ENCODE results near the gene NOC4L. TPM values are rescaled to one million over a fixed set of nuclear protein-coding genes. Genes with fewer than 3 reads are reported as not detected.
"Not testable (repeated sequence)": the region's sequence is repeated elsewhere in the genome, so short reads cannot be mapped to it uniquely, and the experiment has no call there.

Gene NOC4L
- total RNA-seq, 2 experiments from 2014 or later = 54.2 to 59.2 TPM

GRCh38 chr12:132185705-132186104 lies 41.4 kb downstream of the NOC4L start:
- Mint-ChIP-seq H3K4me1 (peaks cover 32% of the 10 kb centered on the region), H3K27ac (peak overlapping the region; percentile 89), H3K9me3 (no peaks in the 10 kb centered on the region), H3K36me3 (peaks cover 1% of the 10 kb centered on the region), H3K4me3 (peak overlapping the region; percentile 73), H3K27me3 (peaks cover 3% of the 10 kb centered on the region)
- no peak for DNase-seq

- H3K27ac Mint-ChIP-seq = peak overlapping the region; percentile 89
- peaks cover 3% of the 10 kb centered on the region for H3K27me3 Mint-ChIP-seq
- peak overlapping the region; percentile 73 for H3K4me3 Mint-ChIP-seq
- H3K36me3 Mint-ChIP-seq = peaks cover 1% of the 10 kb centered on the region
- DNase-seq = no peak
- no peaks in the 10 kb centered on the region for H3K9me3 Mint-ChIP-seq
- H3K4me1 Mint-ChIP-seq = peaks cover 33% of the 10 kb centered on the region
Measured at GRCh38 chr12:132186208-132186856, 42.1 kb downstream of the NOC4L start.

- peaks cover 33% of the 10 kb centered on the region for H3K4me1 Mint-ChIP-seq
- peak overlapping the region; percentile 89 for H3K27ac Mint-ChIP-seq
- H3K9me3 Mint-ChIP-seq = no peaks in the 10 kb centered on the region
- peaks cover 3% of the 10 kb centered on the region for H3K27me3 Mint-ChIP-seq
- H3K4me3 Mint-ChIP-seq = peak overlapping the region; percentile 73
- H3K36me3 Mint-ChIP-seq = peaks cover 1% of the 10 kb centered on the region
- DNase-seq = peak; percentile 48
Measured at GRCh38 chr12:132186857-132187620, 42.8 kb downstream of the NOC4L start.

GRCh38 chr12:132187646-132188450 lies 43.6 kb downstream of the NOC4L start:
- no peak overlapping the region for H3K4me3 Mint-ChIP-seq
- H3K27ac Mint-ChIP-seq = no peak overlapping the region
- H3K36me3 Mint-ChIP-seq = peaks cover 1% of the 10 kb centered on the region
- H3K27me3 Mint-ChIP-seq = peaks cover 3% of the 10 kb centered on the region
- peaks cover 33% of the 10 kb centered on the region for H3K4me1 Mint-ChIP-seq
- no peak for DNase-seq
- no peaks in the 10 kb centered on the region for H3K9me3 Mint-ChIP-seq

GRCh38 chr12:132188451-132188901 lies 44.2 kb downstream of the NOC4L start:
- Mint-ChIP-seq H3K4me3 (peak overlapping the region; percentile 53), H3K27me3 (peaks cover 3% of the 10 kb centered on the region), H3K36me3 (peaks cover 5% of the 10 kb centered on the region), H3K9me3 (peaks cover 2% of the 10 kb centered on the region), H3K4me1 (peaks cover 31% of the 10 kb centered on the region), H3K27ac (no peak overlapping the region)
- DNase-seq = no peak

GRCh38 chr12:132188916-132189325 lies 44.7 kb downstream of the NOC4L start:
- Mint-ChIP-seq H3K4me3 (peak overlapping the region; percentile 81), H3K27ac (peak overlapping the region; percentile 38)

GRCh38 chr12:132189378-132190011 lies 45.2 kb downstream of the NOC4L start:
- Mint-ChIP-seq H3K27ac (peak overlapping the region; percentile 70), H3K9me3 (peaks cover 9% of the 10 kb centered on the region), H3K4me1 (peaks cover 31% of the 10 kb centered on the region), H3K27me3 (peaks cover 3% of the 10 kb centered on the region), H3K4me3 (peak overlapping the region; percentile 81), H3K36me3 (peaks cover 9% of the 10 kb centered on the region)
- peak; percentile 95 for DNase-seq

More at GRCh38 chr12:132188916-132189325, 44.7 kb downstream of the NOC4L start:
- DNase-seq = no peak
- H3K36me3 Mint-ChIP-seq = peaks cover 6% of the 10 kb centered on the region
- H3K4me1 Mint-ChIP-seq = peaks cover 31% of the 10 kb centered on the region
- peaks cover 3% of the 10 kb centered on the region for H3K27me3 Mint-ChIP-seq
- H3K9me3 Mint-ChIP-seq = peaks cover 5% of the 10 kb centered on the region

GRCh38 chr12:132190012-132190755 lies 45.9 kb downstream of the NOC4L start:
- peak overlapping the region; percentile 70 for H3K27ac Mint-ChIP-seq
- peaks cover 9% of the 10 kb centered on the region for H3K9me3 Mint-ChIP-seq
- H3K27me3 Mint-ChIP-seq = no peaks in the 10 kb centered on the region
- H3K4me1 Mint-ChIP-seq = peaks cover 31% of the 10 kb centered on the region
- H3K4me3 Mint-ChIP-seq = peak overlapping the region; percentile 79
- H3K36me3 Mint-ChIP-seq = peaks cover 9% of the 10 kb centered on the region
- DNase-seq = no peak

- Mint-ChIP-seq H3K27me3 (no peaks in the 10 kb centered on the region), H3K4me3 (peak overlapping the region; percentile 79), H3K27ac (peak overlapping the region; percentile 45), H3K36me3 (peaks cover 9% of the 10 kb centered on the region), H3K4me1 (peaks cover 26% of the 10 kb centered on the region), H3K9me3 (peaks cover 9% of the 10 kb centered on the region)
- no peak for DNase-seq
Measured at GRCh38 chr12:132190834-132191500, 46.7 kb downstream of the NOC4L start.

- H3K9me3 Mint-ChIP-seq = peaks cover 9% of the 10 kb centered on the region
- peaks cover 17% of the 10 kb centered on the region for H3K4me1 Mint-ChIP-seq
- no peak overlapping the region for H3K4me3 Mint-ChIP-seq
- DNase-seq = no peak
- no peaks in the 10 kb centered on the region for H3K27me3 Mint-ChIP-seq
- peaks cover 8% of the 10 kb centered on the region for H3K36me3 Mint-ChIP-seq
- H3K27ac Mint-ChIP-seq = no peak overlapping the region
Measured at GRCh38 chr12:132191715-132192553, 47.7 kb downstream of the NOC4L start.

- Mint-ChIP-seq H3K4me1 (peaks cover 7% of the 10 kb centered on the region), H3K27ac (no peak overlapping the region), H3K27me3 (no peaks in the 10 kb centered on the region), H3K9me3 (peaks cover 9% of the 10 kb centered on the region), H3K4me3 (no peak overlapping the region), H3K36me3 (peaks cover 8% of the 10 kb centered on the region)
- peak; percentile 46 for DNase-seq
Measured at GRCh38 chr12:132194056-132194455, 49.8 kb downstream of the NOC4L start.

- H3K4me3 Mint-ChIP-seq = no peak overlapping the region
- H3K9me3 Mint-ChIP-seq = peaks cover 9% of the 10 kb centered on the region
- DNase-seq = no peak
- peaks cover 8% of the 10 kb centered on the region for H3K36me3 Mint-ChIP-seq
- H3K4me1 Mint-ChIP-seq = peaks cover 3% of the 10 kb centered on the region
- H3K27me3 Mint-ChIP-seq = no peaks in the 10 kb centered on the region
- no peak overlapping the region for H3K27ac Mint-ChIP-seq
Measured at GRCh38 chr12:132194556-132194955, 50.3 kb downstream of the NOC4L start.

GRCh38 chr12:132195242-132195641 lies 51.0 kb downstream of the NOC4L start:
- not testable (repeated sequence) for H3K4me1 Mint-ChIP-seq, H3K4me3 Mint-ChIP-seq, DNase-seq, H3K9me3 Mint-ChIP-seq, H3K36me3 Mint-ChIP-seq, H3K27me3 Mint-ChIP-seq, H3K27ac Mint-ChIP-seq
